GM12878 (cell line): ENCODE data around the gene ASB2. TPM values are rescaled to one million over a fixed set of nuclear protein-coding genes. Genes with fewer than 3 reads are reported as not detected.
A peak's percentile ranks its signal among the peaks of the same experiment; 100 is the strongest.

Experiments used
- ATF7 ChIP-seq: fragments of 450-650 bp; IDR thresholded peaks from 2 replicates; pipeline ENCODE4 v1.6.1; 2016; ENCODE audit warnings: low read depth, mild to moderate bottlenecking
- BCLAF1 ChIP-seq: fragments of 450-650 bp; IDR thresholded peaks from 2 replicates; pipeline ENCODE4 v1.6.1; 2017; ENCODE audit warnings: antibody characterized with exemption, mild to moderate bottlenecking, moderate library complexity
- CUX1 ChIP-seq: IDR thresholded peaks from 2 replicates; pipeline ENCODE4 v1.6.1; 2012; ENCODE audit warnings: improper control_type of control experiment, low read depth, low read length; ENCODE audit not compliant: insufficient replicate concordance
- ESRRA ChIP-seq: IDR thresholded peaks from 2 replicates; pipeline ENCODE4 v1.6.1; 2012; ENCODE audit warnings: mild to moderate bottlenecking, low read length, improper control_type of control experiment
- FOS ChIP-seq: IDR thresholded peaks from 3 replicates; pipeline ENCODE4 v1.6.1; 2011; ENCODE audit warnings: borderline replicate concordance; ENCODE audit not compliant: insufficient read length; ENCODE audit errors: extremely low read depth
- HDGF ChIP-seq: fragments of 450-650 bp; IDR thresholded peaks from 2 replicates; pipeline ENCODE4 v1.6.1; 2016; ENCODE audit warnings: antibody characterized with exemption
- MEF2A ChIP-seq: IDR thresholded peaks from 2 replicates; pipeline ENCODE4 v1.6.1; 2011; ENCODE audit warnings: low read depth, mild to moderate bottlenecking, low read length, moderate library complexity; ENCODE audit not compliant: insufficient read depth
- MEF2B ChIP-seq: fragments of 450-650 bp; IDR thresholded peaks from 2 replicates; pipeline ENCODE4 v1.6.1; 2018; ENCODE audit warnings: mild to moderate bottlenecking, moderate library complexity; ENCODE audit not compliant: partially characterized antibody, poor library complexity, severe bottlenecking
- NFXL1 ChIP-seq: fragments of 450-650 bp; IDR thresholded peaks from 2 replicates; pipeline ENCODE4 v1.6.1; 2017; ENCODE audit warnings: antibody characterized with exemption, mild to moderate bottlenecking, borderline replicate concordance
- NR2C2 ChIP-seq: IDR thresholded peaks from 2 replicates; pipeline ENCODE4 v1.6.1; 2011; ENCODE audit warnings: borderline replicate concordance, low read depth; ENCODE audit not compliant: control insufficient read depth, insufficient read length
- NR2F1 ChIP-seq: fragments of 450-650 bp; conservative IDR thresholded peaks from 2 replicates; pipeline ENCODE4 v1.6.1; 2017; ENCODE audit warnings: mild to moderate bottlenecking
- POLR2A ChIP-seq: IDR thresholded peaks from 2 replicates; pipeline ENCODE4 v1.6.1; 2011; ENCODE audit warnings: low read depth, mild to moderate bottlenecking, low read length
- POU2F2 ChIP-seq: IDR thresholded peaks from 3 replicates; pipeline ENCODE4 v1.6.1; 2011; ENCODE audit warnings: low read depth, mild to moderate bottlenecking, low read length, borderline replicate concordance
- PRDM15 ChIP-seq: fragments of 450-650 bp; formaldehyde crosslinking; IDR thresholded peaks from 2 replicates; pipeline ENCODE4 v1.4.0; 2020; ENCODE audit warnings: mild to moderate bottlenecking, moderate library complexity
- RUNX3 ChIP-seq: IDR thresholded peaks from 2 replicates; pipeline ENCODE4 v1.6.1; 2012; ENCODE audit warnings: low read length, inconsistent platforms
- SMAD5 ChIP-seq: IDR thresholded peaks from 2 replicates; pipeline ENCODE4 v1.6.1; 2016; ENCODE audit warnings: antibody characterized with exemption, low read depth
- SRF ChIP-seq, 2 experiments: IDR thresholded peaks; 2 replicates each; pipeline ENCODE4 v1.6.1; 2011; ENCODE audit warnings: low read depth in 2 of 2, low read length in 2 of 2, mild to moderate bottlenecking in 1 of 2, moderate library complexity in 1 of 2
- STAT3 ChIP-seq: IDR thresholded peaks from 2 replicates; pipeline ENCODE4 v1.6.1; 2011; ENCODE audit warnings: low read depth, low read length, improper control_type of control experiment
- TCF12 ChIP-seq: IDR thresholded peaks from 2 replicates; pipeline ENCODE4 v1.6.1; 2011; ENCODE audit warnings: low read depth, mild to moderate bottlenecking, low read length
- polyA plus RNA-seq, 11 experiments: library from polyadenylated mRNA; depleted of rRNA in 4 of 11; unstranded in 6 of 11; stranded (reverse) in 5 of 11; fragments of >200 nt; fragmentation: Nextera tagmentation in 4 of 11; fragmentation: Illumina TruSeq in 1 of 11; extraction: Ambion mirVana in 4 of 11; extraction: Trizol in 1 of 11; gene quantifications; 1 replicate in 1 of 11; 2 replicates in 10 of 11; pipeline versions ENCODE4 v1.2.1 to v1.2.3, GENCODE V29; 2011 to 2016; ENCODE audit warnings: inconsistent platforms in 2 of 11, missing spikeins in 2 of 11, low read depth in 1 of 11
- total RNA-seq, 4 experiments: library from RNA; depleted of rRNA in 3 of 4; stranded (reverse); fragments of >200 nt in 3 of 4; fragmentation: Illumina TruSeq in 1 of 4; extraction: Trizol in 1 of 4; gene quantifications; 2 replicates each; pipeline versions ENCODE4 v1.2.1 to v1.2.3, GENCODE V29; 2013 to 2021

ASB2 gene
- total and polyA plus RNA-seq, 10 of the 15 experiments (the other 5 are each of a cell fraction or from before 2014, with no cell fraction given) = 3.0 to 54.8 (median 33.5) TPM

GRCh38 chr14:93975791-93976476 lies 436 bp downstream of the ASB2 start (continued):
- TF ChIP-seq POU2F2 (peak; percentile 97), PRDM15 (CRISPR knock-in tag) (no peak), ESRRA (no peak), MEF2A (peak; percentile 91), BCLAF1 (no peak), MEF2B (peak; percentile 86), POLR2A (0 out of 2 replicates have a peak, but pooled peaks have one; percentile 18), HDGF (peak; percentile 12), TCF12 (peak; percentile 40; the same call in 1 of the 2 replicates), NR2C2 (no peak), SMAD5 (no peak), NR2F1 (peak; percentile 35), STAT3 (peak; percentile 58; the same call in 1 of the 2 replicates), CUX1 (no peak), FOS (no peak), ATF7 (peak; percentile 51; the same call in 1 of the 2 replicates), RUNX3 (no peak), SRF (IDR thresholded peaks at IDR 0.05; ENCODE audit: low read depth in 2 of 2, low read length in 2 of 2) (peak; percentile 1 to 88; a peak in 2 of 4 replicates), NFXL1 (no peak)
